KOPT-K1 (cell line): Measurements from ENCODE around the gene LLGL1.

ENCODE experiments used
- H3K27ac ChIP-seq: fragments of 200-600 bp; sonication (generic); 2 replicates; pipeline ENCODE4 v1.5.1; 2016; ENCODE audit warnings: antibody characterized with exemption, mild to moderate bottlenecking, low read depth, low read length; ENCODE audit not compliant: poor library complexity, severe bottlenecking
- H3K36me3 ChIP-seq: fragments of 200-600 bp; sonication (generic); 2 replicates; pipeline ENCODE4 v1.5.1; 2017; ENCODE audit warnings: antibody characterized with exemption, mild to moderate bottlenecking, low read length, moderate library complexity; ENCODE audit not compliant: insufficient read depth
- H3K9me3 ChIP-seq: fragments of 200-600 bp; sonication (generic); 2 replicates; pipeline ENCODE4 v1.5.1; 2017; ENCODE audit warnings: antibody characterized with exemption, low read length, mild to moderate bottlenecking; ENCODE audit not compliant: insufficient read depth, poor library complexity, severe bottlenecking

LLGL1 gene

DNA sequence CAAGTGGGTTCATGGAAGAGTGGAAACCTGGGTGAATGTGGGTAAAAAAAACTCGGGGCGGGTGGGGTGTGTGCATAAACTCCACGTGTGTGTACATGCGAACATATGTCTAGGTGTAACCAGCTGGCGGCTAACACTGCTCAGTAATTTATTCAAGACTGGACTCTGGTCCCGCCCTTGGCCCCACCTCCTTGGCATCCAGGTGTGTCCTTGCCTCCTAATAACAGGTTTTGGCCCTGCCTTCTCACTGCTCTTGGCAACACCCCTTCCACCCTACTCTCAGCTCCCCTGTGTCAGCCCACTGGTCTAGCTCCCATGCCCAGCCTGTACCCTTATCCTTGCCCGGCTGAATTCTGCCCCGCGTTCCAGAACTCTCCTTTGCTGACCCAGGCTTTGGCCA lies 24.8 kb downstream of the LLGL1 start:
- Histone ChIP-seq H3K36me3 (peaks cover 96% of the 10 kb centered on the region), H3K27ac (no peak overlapping the region), H3K9me3 (no peaks in the 10 kb centered on the region)

- Histone ChIP-seq H3K36me3 (peaks cover 96% of the 10 kb centered on the region), H3K27ac (no peak overlapping the region), H3K9me3 (no peaks in the 10 kb centered on the region)
Observed at GRCh38 chr17:18250708-18251107, 25.3 kb downstream of the LLGL1 start.

DNA sequence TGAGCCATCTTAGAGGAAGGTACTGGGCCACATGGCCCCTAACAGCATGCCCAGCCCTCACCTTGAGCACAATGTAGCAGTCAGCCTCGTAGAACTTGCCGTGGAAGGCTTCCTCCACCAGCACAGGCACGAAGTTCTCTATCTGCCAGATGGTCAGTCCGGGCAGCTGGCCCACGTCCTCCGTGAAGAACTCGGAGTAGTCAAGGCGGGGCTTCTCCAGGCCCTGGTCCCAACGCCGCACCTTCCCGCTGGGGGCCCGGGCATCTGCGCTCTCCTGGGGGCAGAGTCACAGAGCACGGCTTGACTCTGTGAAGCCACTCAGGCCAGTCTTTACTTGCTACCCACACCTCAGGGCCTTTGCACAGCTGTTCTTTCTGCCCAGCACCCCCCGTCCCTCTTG lies 25.8 kb downstream of the LLGL1 start:
- no peaks in the 10 kb centered on the region for H3K9me3 ChIP-seq
- peaks cover 96% of the 10 kb centered on the region for H3K36me3 ChIP-seq
- H3K27ac ChIP-seq: no peak overlapping the region

DNA sequence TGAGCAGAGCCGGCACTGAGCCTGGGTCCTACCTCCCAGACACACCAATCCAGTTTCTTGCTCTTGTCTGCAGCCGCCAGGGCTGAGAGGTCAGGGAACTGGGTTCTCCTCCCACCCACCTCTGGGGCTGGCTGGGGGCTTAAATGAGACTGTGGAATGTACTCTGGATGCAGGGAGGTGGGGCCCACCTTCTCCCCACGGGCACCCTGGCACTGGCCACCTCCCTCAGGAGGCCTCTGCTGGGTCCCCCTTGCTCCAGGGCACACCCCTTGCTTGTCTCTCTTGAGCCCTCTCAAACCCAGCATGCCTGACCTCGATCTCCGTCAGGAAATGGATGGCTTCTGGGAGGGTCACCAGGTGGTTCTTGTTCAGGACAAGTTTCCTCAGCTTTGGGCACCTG lies 26.7 kb downstream of the LLGL1 start:
- Histone ChIP-seq H3K9me3 (no peaks in the 10 kb centered on the region), H3K27ac (no peak overlapping the region), H3K36me3 (peaks cover 91% of the 10 kb centered on the region)

- H3K9me3 ChIP-seq: no peaks in the 10 kb centered on the region
- H3K27ac ChIP-seq: no peak overlapping the region
- H3K36me3 ChIP-seq: peaks cover 79% of the 10 kb centered on the region
Observed at GRCh38 chr17:18253187-18253884, 27.9 kb downstream of the LLGL1 start.

DNA sequence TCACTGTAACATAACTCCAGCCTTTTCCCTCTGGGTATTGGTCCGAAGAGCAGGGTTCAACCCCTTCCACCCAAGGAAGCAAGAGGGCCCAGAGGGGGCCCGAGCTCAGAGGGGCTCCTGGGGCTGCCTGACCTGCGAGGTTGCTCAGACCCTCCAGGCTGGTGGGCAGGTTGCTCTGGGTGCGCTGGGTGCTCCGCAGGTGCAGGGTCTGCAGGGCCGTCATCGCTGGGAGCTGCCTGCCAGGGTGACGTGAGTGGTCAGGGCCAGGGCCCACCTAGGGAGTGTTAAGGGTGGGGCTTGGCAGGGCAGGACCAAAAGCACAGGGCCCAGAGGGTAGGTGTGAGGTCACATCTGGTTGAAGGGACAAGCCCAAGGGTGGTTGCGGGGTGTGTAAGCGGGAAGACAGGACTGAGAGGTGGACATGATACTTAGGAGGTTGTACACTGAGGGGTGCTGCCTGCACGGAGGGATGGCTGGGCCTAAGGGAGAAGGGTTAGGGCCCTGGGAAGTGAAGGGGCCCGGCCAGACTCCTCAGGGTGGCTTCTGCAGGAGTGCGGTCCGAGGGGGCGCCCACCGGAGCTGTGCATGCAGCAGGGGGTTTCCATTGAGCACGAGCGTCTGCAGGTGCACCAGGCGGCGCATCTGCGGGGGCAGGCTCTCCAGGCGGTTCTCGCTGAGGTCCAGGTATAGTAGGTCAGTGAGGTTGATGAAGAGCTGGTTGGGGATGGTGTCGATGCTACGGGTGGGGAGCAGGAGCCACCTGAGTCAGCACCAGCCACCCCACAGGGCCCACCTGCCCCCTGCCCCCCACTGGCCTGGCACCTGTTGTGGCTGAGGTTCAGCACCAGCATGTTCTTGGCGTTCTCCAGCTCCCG lies 28.7 kb downstream of the LLGL1 start:
- Histone ChIP-seq H3K36me3 (peaks cover 71% of the 10 kb centered on the region), H3K27ac (no peak overlapping the region), H3K9me3 (no peaks in the 10 kb centered on the region)

DNA sequence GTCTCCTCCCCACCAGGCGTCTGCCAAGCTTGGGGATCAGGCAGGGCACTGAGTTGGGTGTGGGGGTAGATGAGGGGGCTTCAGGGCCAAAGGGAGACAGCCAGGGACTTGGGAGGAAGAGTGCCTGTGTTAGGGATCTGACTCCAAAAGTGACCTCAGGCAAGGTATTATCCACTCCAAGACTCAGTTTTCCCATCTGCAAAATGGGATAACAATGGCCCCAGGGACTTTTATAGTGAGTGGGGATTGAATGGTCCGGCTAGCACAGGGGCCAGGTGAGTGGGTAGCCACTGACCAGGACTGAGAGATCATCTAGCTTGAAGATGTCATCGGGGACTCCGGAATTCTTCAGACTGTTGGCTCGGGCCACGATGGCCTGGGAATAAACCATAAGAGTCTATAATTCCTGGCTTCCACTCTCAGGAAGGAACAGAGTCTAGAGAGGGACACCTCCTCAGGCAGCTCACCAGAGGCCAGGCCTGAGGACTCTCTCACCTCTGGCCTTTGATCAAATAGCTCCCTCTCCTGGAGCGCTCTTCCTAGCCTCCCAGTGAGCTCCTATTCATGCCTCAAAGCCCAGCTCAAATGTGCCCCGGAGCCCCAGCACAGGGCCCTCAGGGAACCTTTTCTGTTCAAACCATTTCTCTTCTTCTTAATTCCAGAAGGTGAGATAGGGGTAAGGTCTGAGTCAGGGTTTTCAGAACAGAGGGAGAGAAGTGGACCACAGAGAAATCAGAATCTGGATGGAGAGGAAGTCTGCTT lies 29.6 kb downstream of the LLGL1 start:
- no peak overlapping the region for H3K27ac ChIP-seq
- no peaks in the 10 kb centered on the region for H3K9me3 ChIP-seq
- H3K36me3 ChIP-seq: peaks cover 64% of the 10 kb centered on the region

DNA sequence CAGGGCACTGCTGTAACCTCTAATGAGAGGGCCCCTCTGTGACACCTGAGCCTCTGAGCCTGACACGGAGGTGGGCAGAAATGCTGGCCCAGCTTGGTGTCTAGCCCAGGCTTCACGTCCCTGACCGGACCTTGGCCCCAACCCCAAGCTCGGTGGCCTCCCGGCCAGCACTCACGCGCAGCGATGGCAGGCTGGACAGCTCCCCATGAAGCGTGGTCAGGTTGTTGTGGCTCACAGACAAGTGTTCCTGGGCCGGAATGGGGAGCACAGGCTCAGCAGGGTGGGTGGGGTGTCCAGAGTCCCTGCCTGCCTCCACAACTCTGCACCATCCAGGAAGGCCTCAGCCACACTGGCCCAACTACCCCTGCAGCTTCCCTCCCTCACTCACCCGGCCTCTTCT lies 30.9 kb downstream of the LLGL1 start:
- Histone ChIP-seq H3K36me3 (peaks cover 51% of the 10 kb centered on the region), H3K27ac (no peak overlapping the region), H3K9me3 (no peaks in the 10 kb centered on the region)

DNA sequence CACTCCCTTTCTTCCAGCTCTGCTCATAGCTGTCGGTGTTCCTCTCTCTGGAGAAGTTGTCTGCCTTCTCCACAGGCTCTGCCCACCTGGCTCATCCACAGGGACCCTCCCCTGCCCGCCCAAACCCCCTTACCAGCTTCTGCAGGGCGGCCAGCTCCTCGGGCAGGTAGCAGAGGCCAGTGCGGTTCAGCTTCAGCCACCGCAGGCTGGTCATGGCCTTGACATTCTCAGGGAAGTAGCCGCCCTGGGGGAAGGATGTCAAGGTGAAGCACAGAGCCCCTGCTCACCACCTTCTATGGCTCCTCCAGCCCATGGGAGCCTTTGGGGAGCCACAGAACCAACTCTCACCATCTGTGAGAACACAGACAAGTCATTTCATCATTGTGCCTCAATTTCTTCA lies 31.3 kb downstream of the LLGL1 start:
- Histone ChIP-seq H3K36me3 (peaks cover 47% of the 10 kb centered on the region), H3K9me3 (no peaks in the 10 kb centered on the region), H3K27ac (no peak overlapping the region)

DNA sequence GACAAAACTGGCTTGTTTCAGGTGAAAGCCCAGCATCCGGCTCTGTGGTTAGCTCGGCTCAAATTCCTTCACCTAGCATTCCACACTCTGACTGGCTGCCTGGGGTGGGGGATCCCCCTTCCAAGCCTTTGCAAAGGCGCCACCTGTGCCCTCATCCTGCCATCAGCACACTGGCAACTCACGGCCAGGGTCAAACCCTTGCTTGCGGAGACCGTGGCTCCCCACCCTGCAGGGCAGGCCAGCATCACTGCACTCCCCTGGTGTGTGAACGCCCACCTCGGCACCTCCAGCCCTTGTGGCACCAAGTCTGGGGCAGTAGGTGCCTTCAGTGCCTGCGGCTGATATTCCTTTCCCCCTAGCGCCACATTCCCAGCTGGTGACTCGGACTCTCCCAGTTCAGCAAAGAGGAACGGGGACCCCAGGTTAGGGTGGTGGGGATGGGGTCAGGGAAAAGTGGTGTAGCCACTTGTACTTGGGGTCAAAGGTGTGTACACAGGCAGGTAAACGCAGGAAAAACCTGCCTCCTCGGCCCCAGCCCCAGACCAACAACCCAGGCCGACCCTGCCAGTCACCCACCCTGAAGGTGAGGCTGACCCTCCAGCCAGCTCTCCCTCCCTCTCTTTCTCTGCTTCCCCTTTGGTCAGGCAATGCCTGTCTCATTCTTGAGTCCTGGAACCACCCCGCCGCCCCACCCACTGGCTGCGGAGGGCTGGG lies 32.0 kb downstream of the LLGL1 start:
- Histone ChIP-seq H3K36me3 (peaks cover 40% of the 10 kb centered on the region), H3K27ac (peak overlapping the region; percentile 80), H3K9me3 (no peaks in the 10 kb centered on the region)

GRCh38 chr17:18257982-18258355 lies 32.5 kb downstream of the LLGL1 start:
- H3K36me3 ChIP-seq: peaks cover 36% of the 10 kb centered on the region
- no peaks in the 10 kb centered on the region for H3K9me3 ChIP-seq
- peak overlapping the region; percentile 80 for H3K27ac ChIP-seq

- Histone ChIP-seq H3K36me3 (peaks cover 36% of the 10 kb centered on the region), H3K27ac (peak within 1 kb of the TSS; percentile 80), H3K9me3 (no peaks in the 10 kb centered on the region)
Observed at GRCh38 chr17:18258356-18259038, 33.1 kb downstream of the LLGL1 start, which contains the start of gene FLII. TSS of gene FLII (minus strand) at chr17:18258738. CDS start at chr17:18258690, 48 bp downstream.

DNA sequence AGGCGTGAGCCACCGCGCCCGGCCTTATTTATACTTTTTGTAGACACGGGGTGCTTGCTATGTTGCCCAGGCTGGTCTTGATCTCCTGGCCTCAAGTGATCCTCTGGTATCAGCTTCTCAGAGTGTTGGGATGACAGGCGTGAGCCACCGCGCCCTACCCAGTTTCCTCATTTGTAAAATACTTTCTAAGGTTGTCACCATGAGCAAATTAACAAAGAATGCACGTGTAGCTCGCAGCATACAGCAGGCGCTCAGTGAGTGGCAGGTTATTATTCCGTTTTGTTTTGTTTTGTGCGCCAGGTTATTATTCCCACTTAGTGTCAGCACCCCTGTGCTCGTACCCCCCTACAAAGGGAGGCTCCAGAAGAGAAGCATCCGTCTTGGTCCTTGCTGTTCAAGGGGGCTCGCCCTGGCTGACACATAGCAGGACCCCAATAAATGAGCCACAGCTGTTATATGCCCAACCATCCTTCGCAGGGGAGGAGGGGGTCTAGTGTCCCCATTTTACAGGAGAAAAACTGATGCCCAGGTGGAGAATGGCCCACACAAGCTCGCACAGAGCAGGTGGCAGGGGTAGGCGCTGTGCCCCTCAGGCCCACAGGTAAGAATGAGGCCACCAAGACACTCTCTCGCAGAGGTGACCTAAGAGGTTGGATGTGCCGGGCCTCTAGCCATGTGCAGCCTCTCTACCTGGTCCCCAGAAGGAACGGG lies 34.3 kb downstream of the LLGL1 start:
- peak overlapping the region; percentile 71 for H3K27ac ChIP-seq
- H3K36me3 ChIP-seq: peaks cover 34% of the 10 kb centered on the region
- H3K9me3 ChIP-seq: no peaks in the 10 kb centered on the region
